Neural cell (in vitro differentiated cells): ENCODE results near the gene B3GALT5.

Experiments used
- CTCF ChIP-seq: fragments of 450-650 bp; IDR thresholded peaks from 2 replicates; pipeline ENCODE4 v1.5.1; 2014; ENCODE audit warnings: antibody characterized with exemption, mild to moderate bottlenecking, moderate library complexity; ENCODE audit not compliant: poor library complexity, severe bottlenecking
- SMC3 ChIP-seq: fragments of 450-650 bp; conservative IDR thresholded peaks from 2 replicates; pipeline ENCODE4 v1.6.1; 2014; ENCODE audit warnings: antibody characterized with exemption, mild to moderate bottlenecking, moderate library complexity; ENCODE audit not compliant: poor library complexity

DNA sequence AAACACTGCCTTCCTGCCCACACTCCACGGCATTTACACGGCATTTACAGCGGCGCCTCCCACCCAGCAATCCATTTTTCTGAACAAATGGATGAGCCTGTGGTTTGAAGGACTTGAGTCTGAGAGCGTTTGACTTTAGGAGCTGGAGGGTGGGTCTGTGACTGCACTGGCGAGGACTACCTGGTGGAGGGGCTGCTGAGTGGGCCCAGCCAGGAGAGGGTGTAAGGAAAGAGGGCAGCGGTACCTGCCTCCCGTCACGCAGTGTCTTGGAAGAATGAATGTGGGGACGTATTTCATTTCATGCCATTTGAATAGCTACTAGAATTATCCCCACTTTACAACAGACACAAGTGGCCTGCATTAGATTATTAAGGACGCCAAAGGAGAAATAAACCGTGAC is 62.9 kb downstream of the B3GALT5 start:
- TF ChIP-seq CTCF: no peak
- TF ChIP-seq SMC3: no peak
